SJCRH30 (cell line): ENCODE measurements around the gene APCDD1. TPM values are rescaled to one million over a fixed set of nuclear protein-coding genes. Genes with fewer than 3 reads are reported as not detected.

Experiments
- DNase-seq, 2 experiments: peaks; one replicate each; pipeline ENCODE4 v3.0.0-alpha.2; 2015 to 2020
- H3K27ac ChIP-seq: fragments of 250-450 bp; sonication (Bioruptor Pico); 2 replicates; pipeline ENCODE4 v1.5.1; 2020; ENCODE audit warnings: mild to moderate bottlenecking, moderate library complexity
- H3K27me3 ChIP-seq: fragments of 250-450 bp; sonication (Bioruptor Pico); 2 replicates; pipeline ENCODE4 v1.5.1; 2020; ENCODE audit warnings: mild to moderate bottlenecking, moderate library complexity
- H3K36me3 ChIP-seq: fragments of 250-450 bp; sonication (Bioruptor Pico); 2 replicates; pipeline ENCODE4 v1.5.1; 2020; ENCODE audit warnings: mild to moderate bottlenecking, moderate library complexity
- H3K4me1 ChIP-seq: fragments of 250-450 bp; sonication (Bioruptor Pico); 2 replicates; pipeline ENCODE4 v1.5.1; 2020; ENCODE audit warnings: mild to moderate bottlenecking, moderate library complexity
- H3K4me3 ChIP-seq: fragments of 250-450 bp; sonication (Bioruptor Pico); 2 replicates; pipeline ENCODE4 v1.5.1; 2020; ENCODE audit warnings: mild to moderate bottlenecking, moderate library complexity
- H3K9me3 ChIP-seq: fragments of 250-450 bp; sonication (Bioruptor Pico); replicated peaks from 2 replicates; pipeline ENCODE4 v1.5.1; 2020; ENCODE audit warnings: mild to moderate bottlenecking, moderate library complexity
- total RNA-seq: library from RNA; depleted of rRNA; stranded (reverse); fragments of >200 nt; shearing (Covaris generic); gene quantifications from 2 replicates; pipeline ENCODE4 v1.2.3, GENCODE V29; 2014

Gene APCDD1
- total RNA-seq, 1 experiment from 2014 or later = not detected

GRCh38 chr18:10516078-10516477, 61.6 kb downstream of the APCDD1 start:
- Histone ChIP-seq H3K27me3 (no peaks in the 10 kb centered on the region), H3K9me3 (no peaks in the 10 kb centered on the region), H3K27ac (no peak overlapping the region), H3K4me1 (no peaks in the 10 kb centered on the region), H3K4me3 (no peak overlapping the region), H3K36me3 (no peaks in the 10 kb centered on the region)
- DNase-seq = no peak

- no peaks in the 10 kb centered on the region for H3K36me3 ChIP-seq
- H3K9me3 ChIP-seq = no peaks in the 10 kb centered on the region
- no peaks in the 10 kb centered on the region for H3K27me3 ChIP-seq
- H3K27ac ChIP-seq = no peak overlapping the region
- DNase-seq = peak in 1 of 2 experiments; percentile 26
- no peak overlapping the region for H3K4me3 ChIP-seq
- H3K4me1 ChIP-seq = no peaks in the 10 kb centered on the region
Measured at GRCh38 chr18:10518595-10519255, 64.3 kb downstream of the APCDD1 start.

GRCh38 chr18:10519366-10519765, 64.9 kb downstream of the APCDD1 start:
- no peaks in the 10 kb centered on the region for H3K36me3 ChIP-seq
- H3K27me3 ChIP-seq = no peaks in the 10 kb centered on the region
- no peaks in the 10 kb centered on the region for H3K9me3 ChIP-seq
- no peaks in the 10 kb centered on the region for H3K4me1 ChIP-seq
- no peak overlapping the region for H3K4me3 ChIP-seq
- H3K27ac ChIP-seq = no peak overlapping the region
- DNase-seq = no peak

GRCh38 chr18:10519999-10520935, 65.8 kb downstream of the APCDD1 start:
- Histone ChIP-seq H3K9me3 (no peaks in the 10 kb centered on the region), H3K27me3 (no peaks in the 10 kb centered on the region), H3K4me1 (no peaks in the 10 kb centered on the region), H3K36me3 (no peaks in the 10 kb centered on the region), H3K27ac (no peak overlapping the region), H3K4me3 (no peak overlapping the region)
- DNase-seq = peak; percentile 72 to 82

GRCh38 chr18:10521566-10521965, 67.1 kb downstream of the APCDD1 start:
- Histone ChIP-seq H3K27me3 (no peaks in the 10 kb centered on the region), H3K9me3 (no peaks in the 10 kb centered on the region), H3K36me3 (no peaks in the 10 kb centered on the region), H3K27ac (no peak overlapping the region), H3K4me1 (no peaks in the 10 kb centered on the region), H3K4me3 (no peak overlapping the region)
- no peak for DNase-seq

- Histone ChIP-seq H3K4me3 (no peak overlapping the region), H3K27me3 (no peaks in the 10 kb centered on the region), H3K4me1 (no peaks in the 10 kb centered on the region), H3K27ac (no peak overlapping the region), H3K9me3 (no peaks in the 10 kb centered on the region), H3K36me3 (no peaks in the 10 kb centered on the region)
- no peak for DNase-seq
Measured at GRCh38 chr18:10522574-10522973, 68.1 kb downstream of the APCDD1 start.

- no peaks in the 10 kb centered on the region for H3K4me1 ChIP-seq
- H3K4me3 ChIP-seq = no peak overlapping the region
- no peak overlapping the region for H3K27ac ChIP-seq
- H3K27me3 ChIP-seq = no peaks in the 10 kb centered on the region
- no peaks in the 10 kb centered on the region for H3K36me3 ChIP-seq
- H3K9me3 ChIP-seq = no peaks in the 10 kb centered on the region
- no peak for DNase-seq
Measured at GRCh38 chr18:10523544-10523943, 69.1 kb downstream of the APCDD1 start.

- Histone ChIP-seq H3K4me1 (no peaks in the 10 kb centered on the region), H3K9me3 (no peaks in the 10 kb centered on the region), H3K36me3 (no peaks in the 10 kb centered on the region), H3K27ac (no peak overlapping the region; the same call in 1 of the 2 replicates), H3K27me3 (no peaks in the 10 kb centered on the region), H3K4me3 (peak overlapping the region; percentile 69)
- peak; percentile 20 to 37 for DNase-seq
Measured at GRCh38 chr18:10524507-10525370, 70.3 kb downstream of the APCDD1 start.

GRCh38 chr18:10525371-10525691, 70.9 kb downstream of the APCDD1 start:
- Histone ChIP-seq H3K36me3 (no peaks in the 10 kb centered on the region), H3K27ac (peak overlapping the region; percentile 27; the same call in 1 of the 2 replicates), H3K9me3 (no peaks in the 10 kb centered on the region), H3K4me1 (no peaks in the 10 kb centered on the region), H3K4me3 (peak overlapping the region; percentile 69), H3K27me3 (no peaks in the 10 kb centered on the region)
- DNase-seq = no peak

- Histone ChIP-seq H3K9me3 (no peaks in the 10 kb centered on the region), H3K36me3 (no peaks in the 10 kb centered on the region), H3K27ac (peak within 1 kb of the TSS; percentile 27; the same call in 1 of the 2 replicates), H3K4me1 (no peaks in the 10 kb centered on the region), H3K27me3 (no peaks in the 10 kb centered on the region), H3K4me3 (peak within 1 kb of the TSS; percentile 69)
- DNase-seq = peak; percentile 75 to 87
Measured at GRCh38 chr18:10525697-10526560, 71.5 kb downstream of the APCDD1 start, which contains the start of gene NAPG. Gene NAPG (plus strand): TSS chr18:10526027. CDS start chr18:10526103, 76 bp downstream.

- no peaks in the 10 kb centered on the region for H3K27me3 ChIP-seq
- H3K4me3 ChIP-seq = peak overlapping the region; percentile 69
- no peak for DNase-seq
- no peaks in the 10 kb centered on the region for H3K9me3 ChIP-seq
- no peaks in the 10 kb centered on the region for H3K36me3 ChIP-seq
- peak overlapping the region; percentile 27; the same call in 1 of the 2 replicates for H3K27ac ChIP-seq
- H3K4me1 ChIP-seq = no peaks in the 10 kb centered on the region
Measured at GRCh38 chr18:10526561-10526949, 72.1 kb downstream of the APCDD1 start.

- Histone ChIP-seq H3K4me3 (no peak overlapping the region), H3K27me3 (no peaks in the 10 kb centered on the region), H3K27ac (no peak overlapping the region), H3K9me3 (no peaks in the 10 kb centered on the region), H3K36me3 (no peaks in the 10 kb centered on the region), H3K4me1 (no peaks in the 10 kb centered on the region)
- no peak for DNase-seq
Measured at GRCh38 chr18:10528439-10528838, 74.0 kb downstream of the APCDD1 start.

- Histone ChIP-seq H3K27ac (no peak overlapping the region), H3K27me3 (no peaks in the 10 kb centered on the region), H3K4me1 (no peaks in the 10 kb centered on the region), H3K4me3 (no peak overlapping the region), H3K36me3 (no peaks in the 10 kb centered on the region), H3K9me3 (no peaks in the 10 kb centered on the region)
- DNase-seq = no peak
Measured at GRCh38 chr18:10530002-10530401, 75.6 kb downstream of the APCDD1 start.

GRCh38 chr18:10530852-10531251, 76.4 kb downstream of the APCDD1 start:
- no peaks in the 10 kb centered on the region for H3K27me3 ChIP-seq
- no peaks in the 10 kb centered on the region for H3K36me3 ChIP-seq
- H3K4me1 ChIP-seq = no peaks in the 10 kb centered on the region
- H3K9me3 ChIP-seq = no peaks in the 10 kb centered on the region
- no peak overlapping the region for H3K27ac ChIP-seq
- DNase-seq = no peak
- no peak overlapping the region for H3K4me3 ChIP-seq
